Breast epithelium (tissue), 4 donors: Measurements from ENCODE around the gene HMGB4. TPM values are rescaled to one million over a fixed set of nuclear protein-coding genes. Genes with fewer than 3 reads are reported as not detected.

Experiments
- DNase-seq, 2 donors: peaks; one replicate each; pipeline ENCODE4 v3.0.0-alpha.2; 2019; ENCODE audit warnings: low spot score in 2 of 2
- H3K27ac ChIP-seq, 2 donors: fragments of 200-600 bp; sonication (generic) in 1 of 2; one replicate each; pipeline ENCODE4 v1.5.1; 2016 to 2019; ENCODE audit warnings: mild to moderate bottlenecking in 1 of 2
- H3K27me3 ChIP-seq, 2 donors: fragments of 200-600 bp; sonication (generic) in 1 of 2; one replicate each; pipeline versions ENCODE4 v1.5.1 to v1.6.0; 2017 to 2019; ENCODE audit warnings: control low read depth in 1 of 2, mild to moderate bottlenecking in 1 of 2
- H3K36me3 ChIP-seq: fragments of 200-600 bp; one replicate; pipeline ENCODE4 v1.5.1; 2019
- H3K4me1 ChIP-seq, 2 donors: fragments of 200-600 bp; sonication (generic); one replicate each; pipeline ENCODE4 v1.5.1; 2016 to 2019; ENCODE audit warnings: control low read depth in 1 of 2
- H3K4me3 ChIP-seq, 3 donors: fragments of 200-600 bp; sonication (generic); 1 replicate in 2 of 3; 2 replicates in 1 of 3; pipeline ENCODE4 v1.5.1; 2016 to 2019; ENCODE audit warnings: mild to moderate bottlenecking in 3 of 3, moderate library complexity in 2 of 3
- H3K9me3 ChIP-seq, 2 donors: fragments of 200-600 bp; sonication (generic) in 1 of 2; one replicate each; pipeline ENCODE4 v1.5.1; 2016 to 2019; ENCODE audit warnings: control low read depth in 1 of 2
- POLR2A ChIP-seq: fragments of 450-650 bp; IDR thresholded peaks from one replicate; pipeline ENCODE4 v1.6.1; 2016; ENCODE audit warnings: antibody characterized with exemption, mild to moderate bottlenecking, moderate library complexity
- POLR2AphosphoS5 ChIP-seq, 3 donors: sonication (generic); formaldehyde crosslinking; IDR thresholded peaks; one replicate each; pipeline ENCODE4 v1.6.1; 2017; ENCODE audit warnings: antibody characterized with exemption in 3 of 3
- intact Hi-C: fragments of 100-400 bp; cut with DNase I; formaldehyde crosslinking; loops from one replicate; pipeline ENCODE4 v1.15.1; 2023; ENCODE audit warnings: low total_unique reads
- total RNA-seq, 3 donors: library from RNA; depleted of rRNA; stranded (reverse); fragments of >200 nt; gene quantifications; one replicate each; pipeline ENCODE4 v1.1.0, GENCODE V29; 2016
- TF ChIP-seq, protein P1 (sequence below), 3 donors: fragments of 450-650 bp; IDR thresholded peaks; one replicate each; pipeline ENCODE4 v1.5.1; 2016 to 2017; ENCODE audit warnings: antibody characterized with exemption in 3 of 3, mild to moderate bottlenecking in 3 of 3, moderate library complexity in 3 of 3

HMGB4 gene
- total RNA-seq, 3 donors from 2014 or later = not detected

GRCh38 chr1:33842348-33842747 is 21.5 kb upstream of the HMGB4 start:
- H3K4me3 ChIP-seq = no peak overlapping the region
- H3K36me3 ChIP-seq = no peaks in the 10 kb centered on the region
- no peak overlapping the region for H3K27ac ChIP-seq
- intact Hi-C loops = no loop called here
- no peak for DNase-seq
- H3K9me3 ChIP-seq = no peaks in the 10 kb centered on the region
- H3K27me3 ChIP-seq = no peaks in the 10 kb centered on the region
- no peak for TF ChIP-seq POLR2AphosphoS5 (IDR thresholded peaks at IDR 0.05)
- TF ChIP-seq, protein P1, sequence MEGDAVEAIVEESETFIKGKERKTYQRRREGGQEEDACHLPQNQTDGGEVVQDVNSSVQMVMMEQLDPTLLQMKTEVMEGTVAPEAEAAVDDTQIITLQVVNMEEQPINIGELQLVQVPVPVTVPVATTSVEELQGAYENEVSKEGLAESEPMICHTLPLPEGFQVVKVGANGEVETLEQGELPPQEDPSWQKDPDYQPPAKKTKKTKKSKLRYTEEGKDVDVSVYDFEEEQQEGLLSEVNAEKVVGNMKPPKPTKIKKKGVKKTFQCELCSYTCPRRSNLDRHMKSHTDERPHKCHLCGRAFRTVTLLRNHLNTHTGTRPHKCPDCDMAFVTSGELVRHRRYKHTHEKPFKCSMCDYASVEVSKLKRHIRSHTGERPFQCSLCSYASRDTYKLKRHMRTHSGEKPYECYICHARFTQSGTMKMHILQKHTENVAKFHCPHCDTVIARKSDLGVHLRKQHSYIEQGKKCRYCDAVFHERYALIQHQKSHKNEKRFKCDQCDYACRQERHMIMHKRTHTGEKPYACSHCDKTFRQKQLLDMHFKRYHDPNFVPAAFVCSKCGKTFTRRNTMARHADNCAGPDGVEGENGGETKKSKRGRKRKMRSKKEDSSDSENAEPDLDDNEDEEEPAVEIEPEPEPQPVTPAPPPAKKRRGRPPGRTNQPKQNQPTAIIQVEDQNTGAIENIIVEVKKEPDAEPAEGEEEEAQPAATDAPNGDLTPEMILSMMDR (IDR thresholded peaks at IDR 0.05) = no peak
- no peak for TF ChIP-seq POLR2A
- no peaks in the 10 kb centered on the region for H3K4me1 ChIP-seq

GRCh38 chr1:33844166-33844565 is 19.7 kb upstream of the HMGB4 start:
- no peaks in the 10 kb centered on the region for H3K36me3 ChIP-seq
- TF ChIP-seq POLR2AphosphoS5 (IDR thresholded peaks at IDR 0.05) = no peak
- TF ChIP-seq POLR2A = no peak
- TF ChIP-seq, protein P1 (IDR thresholded peaks at IDR 0.05) = no peak
- no peak for DNase-seq
- intact Hi-C loops = no loop called here
- no peaks in the 10 kb centered on the region for H3K4me1 ChIP-seq
- H3K9me3 ChIP-seq = no peaks in the 10 kb centered on the region
- no peak overlapping the region for H3K4me3 ChIP-seq
- H3K27ac ChIP-seq = no peak overlapping the region
- H3K27me3 ChIP-seq = no peaks in the 10 kb centered on the region

- TF ChIP-seq, protein P1 (IDR thresholded peaks at IDR 0.05) = no peak
- TF ChIP-seq POLR2AphosphoS5 (IDR thresholded peaks at IDR 0.05) = no peak
- TF ChIP-seq POLR2A = no peak
- no peak overlapping the region for H3K27ac ChIP-seq
- intact Hi-C loops = no loop called here
These were observed 17.0 kb upstream of the HMGB4 start for GRCh38 chr1:33846861-33847260.

DNA sequence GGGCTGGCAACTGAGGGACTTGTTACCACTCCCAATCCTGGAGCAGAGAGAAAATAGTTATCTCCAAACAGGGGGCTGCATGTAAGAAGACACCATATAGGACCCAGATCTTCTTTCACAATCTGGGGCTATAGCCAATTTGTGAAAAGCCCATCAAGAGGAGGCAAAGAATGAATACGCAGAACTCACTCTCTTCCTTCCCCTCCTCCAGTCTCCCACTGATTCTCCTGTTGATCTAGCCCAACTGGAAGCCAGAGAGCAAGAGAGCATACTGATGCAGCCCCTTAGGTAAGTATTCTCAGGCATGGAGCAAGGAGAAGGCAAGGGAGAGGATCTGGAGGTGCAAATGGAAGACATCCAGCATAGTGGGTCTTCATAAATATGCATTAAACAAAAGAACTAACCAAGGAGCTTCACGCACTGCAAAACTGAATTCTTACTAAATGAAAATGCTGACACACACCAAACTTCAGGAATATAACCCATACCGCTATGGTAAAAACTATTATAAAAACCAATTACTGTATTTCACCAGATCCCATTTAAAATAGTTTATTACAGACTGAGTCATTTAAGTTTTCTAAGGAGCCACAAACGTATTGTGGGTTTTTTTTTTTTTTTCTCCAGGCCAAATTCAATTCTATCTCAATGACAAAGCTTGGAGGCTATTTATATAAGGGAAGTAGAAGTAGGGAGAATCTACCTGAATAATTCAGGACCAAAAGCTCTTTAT is 15.5 kb upstream of the HMGB4 start:
- no peaks in the 10 kb centered on the region for H3K36me3 ChIP-seq
- H3K9me3 ChIP-seq = no peaks in the 10 kb centered on the region
- no peak for DNase-seq
- intact Hi-C loops = no loop called here
- H3K4me3 ChIP-seq = no peak overlapping the region
- H3K4me1 ChIP-seq = no peaks in the 10 kb centered on the region
- TF ChIP-seq, protein P1 (IDR thresholded peaks at IDR 0.05) = no peak
- TF ChIP-seq POLR2A = no peak
- TF ChIP-seq POLR2AphosphoS5 (IDR thresholded peaks at IDR 0.05) = no peak
- H3K27me3 ChIP-seq = no peaks in the 10 kb centered on the region
- no peak overlapping the region for H3K27ac ChIP-seq

More at GRCh38 chr1:33846861-33847260, 17.0 kb upstream of the HMGB4 start:
- H3K27me3 ChIP-seq = no peaks in the 10 kb centered on the region
- no peaks in the 10 kb centered on the region for H3K4me1 ChIP-seq
- H3K9me3 ChIP-seq = no peaks in the 10 kb centered on the region
- DNase-seq = no peak
- no peaks in the 10 kb centered on the region for H3K36me3 ChIP-seq
- no peak overlapping the region for H3K4me3 ChIP-seq

DNA sequence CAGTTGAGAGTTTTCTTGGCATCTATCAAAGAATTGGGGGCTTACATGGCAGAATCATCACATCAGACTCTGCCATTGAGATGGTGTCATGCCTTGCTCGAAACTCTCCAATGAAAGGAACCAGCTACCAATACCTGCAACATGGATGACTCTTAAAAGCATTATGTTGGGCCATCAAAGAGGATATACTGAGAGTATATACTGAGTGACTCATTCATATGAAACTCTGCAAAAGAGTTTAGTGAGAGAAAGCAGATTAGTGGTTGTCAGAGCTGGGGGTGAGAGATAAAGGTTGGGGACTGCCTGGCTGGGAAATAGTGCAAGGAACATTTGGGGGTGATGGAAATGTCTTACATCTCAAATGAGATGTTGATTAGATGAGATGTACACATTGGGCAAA is 14.7 kb upstream of the HMGB4 start:
- Histone ChIP-seq H3K36me3 (no peaks in the 10 kb centered on the region), H3K4me3 (no peak overlapping the region), H3K9me3 (no peaks in the 10 kb centered on the region), H3K27me3 (no peaks in the 10 kb centered on the region), H3K4me1 (no peaks in the 10 kb centered on the region), H3K27ac (no peak overlapping the region)
- intact Hi-C loops = no loop called here
- TF ChIP-seq POLR2AphosphoS5 (IDR thresholded peaks at IDR 0.05) (no peak), POLR2A (no peak)
- TF ChIP-seq, protein P1 (IDR thresholded peaks at IDR 0.05) = no peak
- DNase-seq = no peak
